Nucleus accumbens (tissue), 56 donors: ENCODE measurements around the gene SOWAHA.
A peak's percentile ranks its signal among the peaks of the same experiment; 100 is the strongest.
"Not testable (repeated sequence)": the region's sequence is repeated elsewhere in the genome, so short reads cannot be mapped to it uniquely, and the experiment has no call there.

Experiments used
- DNase-seq, 56 donors: peaks; one replicate each; lab custom pipeline; 2025; lab: John Stamatoyannopoulos, UW

The SOWAHA gene

DNA sequence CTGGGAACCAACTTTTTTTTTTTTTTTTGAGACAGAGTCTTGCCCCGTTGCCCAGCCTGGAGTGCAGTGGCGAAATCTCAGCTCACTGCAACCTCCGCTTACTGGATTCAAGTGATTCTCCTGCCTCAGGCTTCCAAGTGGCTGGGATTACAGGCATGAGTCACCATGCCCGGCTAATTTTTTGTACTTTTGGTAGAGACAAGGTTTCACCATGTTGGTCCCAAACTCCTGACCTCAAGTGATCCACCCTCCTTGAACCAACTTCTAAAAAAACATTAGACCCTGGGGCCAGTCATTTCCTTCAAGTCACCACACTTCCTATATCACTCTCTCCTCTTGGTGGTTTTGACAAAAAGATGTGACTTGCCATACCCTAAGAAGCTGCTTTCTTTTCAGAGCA, 28.2 kb downstream of the SOWAHA start:
- no peak for DNase-seq

DNA sequence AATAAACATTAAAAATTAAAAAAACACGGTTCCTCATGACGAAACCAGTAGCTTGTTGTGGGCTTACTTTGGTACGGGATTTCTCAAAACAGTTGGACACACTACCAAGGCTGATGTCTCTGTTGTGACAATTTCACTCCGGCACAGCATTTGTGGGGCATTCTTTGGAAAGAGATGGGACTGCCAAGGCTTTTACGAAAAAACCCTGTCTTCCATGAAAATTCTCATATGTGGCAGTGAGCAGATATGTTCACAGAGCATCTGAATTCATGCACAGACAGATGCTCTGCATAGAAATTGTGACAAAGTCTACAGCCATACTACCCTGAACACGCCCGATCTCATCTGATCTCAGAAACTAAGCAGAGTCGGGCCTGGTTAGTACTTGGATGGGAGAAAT, 35.2 kb downstream of the SOWAHA start:
- no peak for DNase-seq

DNA sequence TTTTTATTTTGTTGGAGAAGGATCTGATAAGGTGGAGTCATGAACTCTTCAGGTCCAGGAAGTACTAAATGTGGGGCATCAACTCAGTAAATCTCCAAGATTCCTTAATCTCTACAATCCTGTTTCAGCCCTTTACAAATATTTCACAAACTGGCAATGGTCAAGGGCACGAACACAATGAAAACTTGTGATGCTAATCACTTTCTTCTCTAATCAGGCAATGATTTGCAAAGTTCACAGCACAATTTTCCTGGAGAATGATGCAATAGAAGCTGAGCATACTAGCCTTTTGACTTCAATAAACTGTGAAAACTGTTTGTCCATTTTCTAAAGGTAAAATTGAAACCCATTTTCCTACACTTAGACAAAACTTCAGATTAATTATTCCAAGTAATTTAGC, 36.2 kb downstream of the SOWAHA start:
- no peak for DNase-seq

DNA sequence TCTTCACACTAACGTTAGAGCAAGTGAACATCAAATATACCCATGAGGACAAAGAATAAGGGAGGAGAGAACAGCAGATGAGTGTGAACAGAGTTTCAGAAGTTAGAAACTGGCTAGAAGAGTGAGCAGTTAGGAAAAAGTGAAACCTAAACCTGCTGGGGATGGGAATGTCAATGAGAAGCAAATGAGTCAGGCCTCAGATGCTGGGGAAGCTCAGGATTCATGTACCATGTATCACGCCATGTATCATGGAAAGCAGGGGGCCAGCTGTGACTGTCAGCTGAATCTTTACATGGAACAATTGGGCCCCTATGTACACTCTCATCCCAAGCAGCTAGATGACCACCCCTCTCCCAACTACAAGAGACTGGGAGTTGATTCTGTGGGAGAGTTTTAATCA, 37.0 kb downstream of the SOWAHA start:
- DNase-seq, result no peak

DNA sequence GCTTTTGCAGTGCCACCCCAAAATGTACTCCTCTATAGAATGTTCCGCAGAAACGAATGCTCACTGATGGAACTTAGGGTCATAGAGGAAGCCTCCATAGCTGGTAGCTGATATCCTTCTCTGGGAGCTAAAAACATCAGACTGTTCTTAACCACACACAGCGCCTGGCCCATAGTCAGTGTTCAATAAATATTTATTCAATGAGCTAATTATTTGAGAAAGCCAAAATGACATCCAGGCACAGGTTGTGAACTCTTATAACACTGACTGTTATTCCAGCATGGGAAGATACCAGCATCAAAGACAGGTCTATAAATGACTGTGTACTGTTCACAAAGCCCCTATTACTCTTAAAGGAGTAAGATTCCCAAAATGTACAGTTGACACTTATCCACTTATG, 40.2 kb downstream of the SOWAHA start:
- DNase-seq, result no peak

DNA sequence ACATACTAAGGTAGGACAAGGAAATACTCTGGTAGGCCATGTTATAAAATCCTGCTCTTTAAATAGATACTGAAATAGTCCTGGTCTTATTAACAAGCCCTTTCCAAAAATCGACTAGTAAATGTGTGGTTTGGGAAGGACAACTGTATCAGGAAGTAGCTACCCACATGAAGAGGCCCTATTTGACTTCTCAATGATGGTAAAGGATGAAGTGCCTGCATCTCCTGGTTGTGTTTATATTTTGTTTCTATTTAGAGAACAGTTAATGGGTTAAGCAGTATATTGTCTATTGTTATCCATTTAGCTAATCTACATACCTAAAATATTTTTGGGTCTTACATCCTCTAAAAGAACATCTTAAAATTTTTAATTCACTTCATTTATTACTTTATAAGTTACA, 40.7 kb downstream of the SOWAHA start:
- no peak for DNase-seq

DNA sequence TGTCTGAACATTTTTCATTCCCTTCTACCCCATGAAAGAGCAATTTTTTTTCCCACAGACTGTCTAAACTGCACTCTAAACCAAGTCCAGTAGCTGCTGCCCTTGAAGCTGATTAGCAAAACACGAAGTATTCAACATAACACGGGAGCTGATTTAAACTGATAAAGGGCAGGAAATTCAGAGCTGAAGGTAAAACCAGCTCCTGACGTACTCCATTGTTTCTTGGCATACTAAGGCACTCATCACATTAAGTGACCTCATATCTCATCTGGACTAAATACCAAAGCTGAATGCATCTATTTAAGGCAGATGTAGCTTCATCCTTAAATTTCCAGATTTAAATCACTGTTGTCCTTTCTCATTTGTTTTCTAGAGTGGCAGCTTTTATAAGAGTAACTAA, 41.2 kb downstream of the SOWAHA start:
- no peak for DNase-seq

DNA sequence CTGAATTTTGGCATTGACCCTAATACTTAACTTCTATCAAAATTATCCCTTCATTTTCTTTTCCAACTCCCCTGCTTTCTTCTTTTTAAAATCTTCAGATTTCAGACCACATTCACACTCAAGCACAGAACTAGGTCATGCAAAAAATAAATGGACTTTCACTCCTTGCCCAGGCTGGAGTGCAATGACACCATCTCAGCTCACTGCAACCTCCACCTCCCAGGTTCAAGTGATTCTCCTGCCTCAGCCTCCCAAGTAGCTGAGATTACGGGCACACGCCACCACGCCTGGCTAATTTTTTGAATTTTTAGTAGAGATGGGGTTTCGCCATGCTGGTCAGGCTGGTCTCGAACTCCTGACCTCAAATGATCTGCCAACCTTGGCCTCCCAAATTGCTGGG, 41.9 kb downstream of the SOWAHA start:
- not testable (repeated sequence) for DNase-seq

DNA sequence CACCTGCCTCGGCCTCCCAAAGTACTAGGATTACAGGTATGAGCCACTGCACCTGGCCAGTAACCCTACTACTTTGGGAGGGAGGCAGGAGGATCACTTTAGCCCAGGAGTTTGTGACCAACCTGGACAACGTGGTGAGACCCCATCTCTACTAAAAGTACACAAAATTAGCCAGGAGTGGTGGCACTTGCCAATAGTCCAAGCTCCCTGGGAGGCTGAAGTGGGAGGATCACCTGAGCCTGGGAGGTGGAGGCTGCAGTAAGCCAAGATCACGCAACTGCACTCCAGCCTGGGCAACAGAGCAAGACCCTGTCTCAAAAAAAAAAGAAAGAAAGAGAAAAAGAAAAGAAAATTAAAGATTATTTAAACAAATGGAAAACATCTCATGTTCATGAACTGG, 42.9 kb downstream of the SOWAHA start:
- no peak for DNase-seq

DNA sequence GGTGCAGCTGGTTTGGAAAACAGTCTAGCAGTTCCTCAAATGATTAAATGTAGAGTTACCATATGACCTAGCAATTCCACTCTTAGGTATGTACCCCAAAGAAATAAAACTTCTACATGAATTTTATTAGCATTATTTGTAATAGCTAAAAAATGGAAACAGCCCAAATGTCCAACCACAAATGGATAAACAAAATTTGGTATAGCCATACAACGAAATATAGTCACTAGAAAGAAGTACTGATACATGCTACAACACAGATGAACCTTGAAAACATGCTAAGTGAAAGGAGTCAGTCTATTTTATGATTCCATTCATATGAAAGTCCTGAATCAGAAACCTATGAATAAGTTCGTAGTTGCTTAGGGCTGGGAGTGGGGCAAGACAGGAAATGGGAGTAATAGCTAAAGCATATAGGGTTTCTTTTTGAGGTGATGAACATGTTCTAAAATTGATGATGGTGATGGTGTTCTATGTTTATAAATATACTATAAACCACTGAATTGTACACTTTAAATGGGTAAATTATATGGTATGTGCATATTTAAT, 46.9 kb downstream of the SOWAHA start:
- no peak for DNase-seq

DNA sequence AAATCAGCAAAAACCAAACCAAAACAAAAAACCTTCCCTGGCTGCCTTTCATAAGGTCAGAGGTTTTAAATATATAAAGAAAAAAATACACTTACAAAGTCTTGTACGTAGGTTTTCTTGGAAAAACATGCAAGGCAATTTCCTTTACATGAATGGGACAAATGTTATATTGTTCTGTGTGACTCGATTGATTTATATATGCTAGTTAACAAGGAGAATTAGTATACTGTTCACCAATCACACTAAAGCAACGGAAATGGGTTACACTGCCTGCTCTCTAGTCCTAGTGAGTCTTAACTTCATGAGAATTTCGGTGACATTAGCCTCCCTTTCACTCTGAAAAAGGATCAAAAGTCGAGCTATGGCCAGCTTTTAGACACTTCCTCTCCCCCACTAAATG, 47.6 kb downstream of the SOWAHA start:
- no peak for DNase-seq

DNA sequence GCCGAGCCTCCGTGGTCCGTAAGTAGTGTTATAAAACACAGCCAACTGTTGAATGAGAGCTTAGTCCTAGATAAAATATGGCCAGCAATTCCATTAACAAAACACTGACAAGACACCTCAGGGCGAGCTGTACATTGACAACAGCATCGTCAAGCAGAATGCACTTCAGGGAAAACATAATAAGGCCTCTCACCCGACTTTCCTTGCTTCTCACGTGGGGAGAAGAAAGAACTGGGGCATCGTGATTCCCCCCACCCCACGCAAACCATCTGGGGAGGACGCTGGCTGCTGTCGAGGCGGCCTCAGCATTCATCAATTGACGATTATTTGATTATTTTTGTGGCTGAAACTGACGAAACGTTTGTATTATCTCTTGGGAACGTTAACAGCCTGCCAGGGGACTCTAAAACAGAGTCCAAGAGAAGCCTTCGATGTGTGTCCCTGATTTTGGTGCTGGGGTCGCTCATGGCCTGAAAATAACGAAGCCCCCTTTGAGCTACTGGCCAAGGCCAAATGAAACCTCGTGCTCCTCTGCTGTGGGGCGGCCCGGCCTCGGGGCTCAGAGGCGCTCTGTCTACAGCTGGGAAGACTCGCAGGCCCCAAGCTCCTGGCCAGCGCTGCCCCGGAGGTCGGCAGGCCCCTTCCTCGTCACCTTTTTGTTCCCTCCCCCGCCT, 52.7 kb downstream of the SOWAHA start:
- peak in 5 of 56 donors; percentile 13 to 53 (median 33) for DNase-seq
